NCI-H2227 treated with DMSO at 0.1 percent for 48 hours (cell line): ENCODE measurements around the gene FUT1.

ENCODE experiments used
- DNase-seq: peaks from one replicate; lab custom pipeline; 2025; lab: John Stamatoyannopoulos, UW

FUT1 gene

GRCh38 chr19:48741129-48741999 is 11.1 kb downstream of the FUT1 start:
- DNase-seq: no peak

- DNase-seq: no peak
These were observed 12.1 kb downstream of the FUT1 start, which contains the start of gene RASIP1 for GRCh38 chr19:48740164-48740972. Gene RASIP1 (minus strand): TSS chr19:48740610. CDS start chr19:48740282, 328 bp downstream.

GRCh38 chr19:48739404-48740163 is 12.9 kb downstream of the FUT1 start:
- DNase-seq: no peak

GRCh38 chr19:48738557-48739403 is 13.7 kb downstream of the FUT1 start:
- peak; percentile 87 for DNase-seq

- no peak for DNase-seq
These were observed 15.0 kb downstream of the FUT1 start for GRCh38 chr19:48737360-48737998.

GRCh38 chr19:48735031-48735615 is 17.3 kb downstream of the FUT1 start:
- peak; percentile 41 for DNase-seq

GRCh38 chr19:48734625-48735024 is 17.8 kb downstream of the FUT1 start:
- no peak for DNase-seq

- no peak for DNase-seq
These were observed 21.0 kb downstream of the FUT1 start for GRCh38 chr19:48731452-48731851.

- DNase-seq: no peak
These were observed 23.4 kb downstream of the FUT1 start for GRCh38 chr19:48728911-48729664.

GRCh38 chr19:48726556-48726955 is 25.9 kb downstream of the FUT1 start:
- no peak for DNase-seq

- DNase-seq: no peak
These were observed 27.4 kb downstream of the FUT1 start for GRCh38 chr19:48724796-48725753.

GRCh38 chr19:48722196-48722708 is 30.2 kb downstream of the FUT1 start:
- no peak for DNase-seq

- peak; percentile 96 for DNase-seq
These were observed 31.7 kb downstream of the FUT1 start for GRCh38 chr19:48720613-48721296.

GRCh38 chr19:48720251-48720612 is 32.2 kb downstream of the FUT1 start:
- no peak for DNase-seq

GRCh38 chr19:48719263-48720171 is 32.9 kb downstream of the FUT1 start, which contains the start of gene MAMSTR:
Gene MAMSTR (minus strand): TSS chr19:48719725. CDS start chr19:48719031, 694 bp downstream.
- no peak for DNase-seq

- DNase-seq: no peak
These were observed 33.7 kb downstream of the FUT1 start for GRCh38 chr19:48718711-48719231.
